A549 (cell line): ENCODE measurements around the gene RPL5. TPM values are rescaled to one million over a fixed set of nuclear protein-coding genes. Genes with fewer than 3 reads are reported as not detected.

Experiments
- ATAC-seq, 2 experiments: fragments of 200-7000 bp in 1 of 2; fragments of >200 bp in 1 of 2; cut with Nextera tagmentation in 1 of 2; cut with Tn5 transposase in 1 of 2; 3 replicates each; pipeline versions ENCODE4 v1.8.0 to v1.9.1; 2018 to 2020; ENCODE audit warnings: mild to moderate bottlenecking in 1 of 2, moderate library complexity in 1 of 2
- CTCF ChIA-PET: fragments of 300-600 bp; sonication (Branson Sonifier 250); formaldehyde crosslinking; extraction: SDS; loops from one replicate; lab custom pipeline; 2021; ENCODE audit warnings: antibody characterized with exemption, inconsistent platforms; lab: Yijun Ruan, JAX
- POLR2A ChIA-PET: fragments of 350-600 bp; formaldehyde crosslinking; extraction: SDS; loops from one replicate; lab custom pipeline; 2021; ENCODE audit warnings: antibody characterized with exemption, inconsistent platforms; lab: Yijun Ruan, JAX
- DNase-seq, 2 experiments: peaks; one replicate each; pipeline versions ENCODE4 v3.0.0 to v3.0.0-alpha.2; 2011 to 2016; ENCODE audit warnings: low read depth in 1 of 2, low spot score in 1 of 2
- FAIRE-seq: peaks from 2 replicates; lab custom pipeline; 2011; peaks lifted over from hg19 to GRCh38; lab: Jason Lieb, UNC
- H3K27ac ChIP-seq, 2 experiments: fragments of >200 bp; sonication (Bioruptor Twin); formaldehyde crosslinking; 3 replicates each; pipeline ENCODE4 v1.5.1; 2016 to 2017
- H3K4me1 ChIP-seq: fragments of >200 bp; sonication (Bioruptor Twin); formaldehyde crosslinking; 3 replicates; pipeline ENCODE4 v1.6.1; 2016
- H3K4me2 ChIP-seq: fragments of >200 bp; sonication (Bioruptor Twin); formaldehyde crosslinking; 3 replicates; pipeline ENCODE4 v1.6.1; 2016
- H3K4me3 ChIP-seq: fragments of >200 bp; sonication (Bioruptor Twin); formaldehyde crosslinking; 3 replicates; pipeline ENCODE4 v1.5.1; 2016
- H3K9me3 ChIP-seq: fragments of >200 bp; sonication (Bioruptor Twin); formaldehyde crosslinking; 3 replicates; pipeline ENCODE4 v1.6.1; 2016
- BHLHE40 ChIP-seq: IDR thresholded peaks from 2 replicates; pipeline ENCODE4 v1.6.1; 2012; ENCODE audit warnings: low read depth, low read length, inconsistent platforms
- CEBPB ChIP-seq, 2 experiments: fragments of >200 bp in 1 of 2; sonication (Bioruptor Twin) in 1 of 2; formaldehyde crosslinking in 1 of 2; IDR thresholded peaks; 2 replicates each; pipeline ENCODE4 v1.6.1; 2012 to 2016
- CHD2 ChIP-seq: fragments of 150-350 bp; IDR thresholded peaks from 2 replicates; pipeline ENCODE4 v1.6.1; 2014; ENCODE audit warnings: low read length; ENCODE audit not compliant: partially characterized antibody
- CHD4 ChIP-seq: fragments of 200-600 bp; sonication (generic); IDR thresholded peaks from 2 replicates; pipeline ENCODE4 v1.6.1; 2016; ENCODE audit warnings: antibody characterized with exemption, mild to moderate bottlenecking, borderline replicate concordance
- EHF ChIP-seq: fragments of 250-450 bp; sonication (Bioruptor Pico); IDR thresholded peaks from 2 replicates; pipeline ENCODE4 v1.5.0; 2020; ENCODE audit warnings: mild to moderate bottlenecking
- FOXS1 ChIP-seq: fragments of 250-450 bp; sonication (Bioruptor Pico); IDR thresholded peaks from 2 replicates; pipeline ENCODE4 v1.5.0; 2020; ENCODE audit warnings: mild to moderate bottlenecking, moderate library complexity
- GATA3 ChIP-seq: IDR thresholded peaks from 2 replicates; pipeline ENCODE4 v1.6.1; 2012; ENCODE audit warnings: borderline replicate concordance
- HDAC2 ChIP-seq: fragments of 200-600 bp; sonication (generic); IDR thresholded peaks from 2 replicates; pipeline ENCODE4 v1.6.1; 2016
- HEYL ChIP-seq: fragments of 250-450 bp; sonication (Bioruptor Pico); IDR thresholded peaks from 2 replicates; pipeline ENCODE4 v1.8.0; 2021; ENCODE audit warnings: mild to moderate bottlenecking, moderate library complexity
- HOXA7 ChIP-seq: fragments of 250-450 bp; sonication (Bioruptor Pico); IDR thresholded peaks from 2 replicates; pipeline ENCODE4 v1.5.0; 2020; ENCODE audit warnings: mild to moderate bottlenecking, moderate library complexity
- JUNB ChIP-seq: fragments of >200 bp; sonication (Bioruptor Twin); formaldehyde crosslinking; IDR thresholded peaks from 2 replicates; pipeline ENCODE4 v1.6.1; 2016
- MAFK ChIP-seq: fragments of 450-650 bp; IDR thresholded peaks from 2 replicates; pipeline ENCODE4 v1.6.1; 2014; ENCODE audit not compliant: partially characterized antibody
- MYC ChIP-seq: IDR thresholded peaks from 2 replicates; pipeline ENCODE4 v1.6.1; 2012; ENCODE audit warnings: mild to moderate bottlenecking, inconsistent platforms, low read length, improper control_type of control experiment, borderline replicate concordance
- NPAS2 ChIP-seq: fragments of 250-450 bp; sonication (Bioruptor Pico); IDR thresholded peaks from 2 replicates; pipeline ENCODE4 v1.8.0; 2022; ENCODE audit warnings: mild to moderate bottlenecking, moderate library complexity, borderline replicate concordance
- NR3C1 ChIP-seq: fragments of >200 bp; sonication (Bioruptor Twin); formaldehyde crosslinking; IDR thresholded peaks from 3 replicates; pipeline ENCODE4 v1.6.1; 2017
- PHF8 ChIP-seq: fragments of 200-600 bp; sonication (generic); IDR thresholded peaks from 2 replicates; pipeline ENCODE4 v1.6.1; 2016; ENCODE audit warnings: low read depth, mild to moderate bottlenecking, antibody characterized with exemption, moderate library complexity, borderline replicate concordance
- POLR2AphosphoS2 ChIP-seq: conservative IDR thresholded peaks from 2 replicates; pipeline ENCODE4 v1.6.1; 2012; ENCODE audit warnings: low read length, improper control_type of control experiment, inconsistent platforms
- RAD21 ChIP-seq, 2 experiments: fragments of >200 bp in 1 of 2; sonication (Bioruptor Twin) in 1 of 2; formaldehyde crosslinking in 1 of 2; IDR thresholded peaks in 1 of 2; conservative IDR thresholded peaks in 1 of 2; 2 replicates in 1 of 2; 3 replicates in 1 of 2; pipeline ENCODE4 v1.6.1; 2012 to 2018; ENCODE audit warnings: inconsistent platforms in 1 of 2
- WGBS: methylation state at CpG from one replicate; pipeline ENCODE4 v1.1.6; 2017; ENCODE audit errors: missing lambda C conversion rate; 5-methylcytosine and 5-hydroxymethylcytosine counted together
- polyA plus RNA-seq, 4 experiments: library from polyadenylated mRNA; depleted of rRNA in 3 of 4; stranded (reverse); fragments of >200 nt; fragmentation: RNase III in 1 of 4; extraction: RNeasy Plus Mini Kit Qiagen cat#74134 plus additional on column Dnase treatment in 1 of 4; gene quantifications; 2 replicates in 3 of 4; 3 replicates in 1 of 4; pipeline ENCODE4 v1.2.3, GENCODE V29; 2011 to 2017
- TF ChIP-seq, protein P1 (sequence below): fragments of >200 bp; sonication (Bioruptor Twin); formaldehyde crosslinking; IDR thresholded peaks from 3 replicates; pipeline ENCODE4 v1.5.1; 2016
- TF ChIP-seq, protein P2 (sequence below): IDR thresholded peaks from 2 replicates; pipeline ENCODE4 v1.6.1; 2012
- TF ChIP-seq, protein P3 (sequence below): fragments of 250-450 bp; sonication (Bioruptor Pico); IDR thresholded peaks from 2 replicates; pipeline ENCODE4 v1.5.0; 2021; ENCODE audit warnings: mild to moderate bottlenecking, moderate library complexity, borderline replicate concordance
- TF ChIP-seq, protein P4 (sequence below): fragments of 150-350 bp; IDR thresholded peaks from 2 replicates; pipeline ENCODE4 v1.6.1; 2014; ENCODE audit warnings: low read depth, mild to moderate bottlenecking, low read length

RPL5 gene
- polyA plus RNA-seq, 2 of the 4 experiments (the other 2 are of a cell fraction) = 1,222 to 2,015 TPM

DNA sequence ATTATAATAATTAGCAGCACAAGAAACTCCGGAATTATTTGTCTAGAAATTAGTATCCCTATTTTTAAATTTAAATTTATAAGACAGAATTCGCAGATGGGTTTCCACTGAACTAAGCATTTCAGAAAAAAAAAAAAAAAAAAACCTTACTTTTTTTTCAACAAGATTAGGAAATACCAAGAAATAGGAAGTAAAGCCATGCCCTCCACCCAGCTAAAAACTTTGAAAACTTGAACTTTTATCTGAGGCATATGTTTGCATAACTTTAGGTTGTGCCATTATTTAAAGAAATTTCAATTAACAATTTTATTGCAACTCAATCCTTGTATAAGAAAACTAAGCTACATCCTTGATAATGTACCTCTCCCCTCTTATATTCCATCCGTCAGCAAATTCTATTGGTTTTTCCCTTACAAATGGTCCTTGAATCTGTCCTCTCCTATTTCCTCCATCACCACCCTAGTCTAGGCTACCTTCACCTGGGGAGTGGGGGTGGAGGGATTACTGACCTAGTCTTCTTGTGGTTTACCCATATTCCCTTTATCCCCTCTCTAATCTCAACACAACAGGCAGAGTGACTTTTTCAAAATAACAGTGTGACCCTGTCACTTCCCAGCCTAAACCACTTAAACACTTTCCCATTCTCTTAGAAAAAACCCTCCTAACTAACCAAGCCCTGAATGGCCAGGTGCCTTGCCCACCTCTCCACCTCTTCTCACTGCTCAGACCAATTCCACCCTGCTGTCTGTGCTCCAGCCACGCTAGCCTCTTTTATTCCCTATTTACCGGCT lies 45.5 kb upstream of the RPL5 start:
- 80% methylated on average over 5 of the region's 5 CpGs for WGBS
- POLR2A ChIA-PET = interaction anchor here (1.0 to 2.7 kb wide), 2 partner anchors 37 to 46 kb away, joined by 3 to 11 read pairs; partner anchors contain the start of gene RPL5
- FAIRE-seq = no peak

DNA sequence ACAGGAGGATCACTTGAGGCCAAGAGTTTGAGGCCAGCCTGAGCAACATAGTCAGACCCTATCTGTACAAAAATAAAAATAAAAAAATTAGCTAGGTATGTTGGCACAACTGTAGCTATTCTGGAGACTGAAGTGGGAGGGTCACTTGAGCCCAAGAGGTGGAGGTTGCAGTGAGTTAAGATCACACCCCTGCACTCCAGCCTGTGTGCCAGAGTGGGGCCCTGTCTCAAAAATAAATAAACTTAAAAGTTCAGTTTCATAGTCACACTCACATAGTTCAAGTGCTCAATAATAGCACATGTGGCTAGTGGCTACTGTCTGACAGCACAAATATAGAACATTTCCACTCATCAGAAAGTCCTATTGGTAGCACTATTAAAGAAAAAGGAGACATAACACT lies 41.8 kb upstream of the RPL5 start:
- H3K4me1 ChIP-seq = peaks cover 7% of the 10 kb centered on the region; the same call in 1 of the 3 replicates
- POLR2A ChIA-PET = interaction anchor here (1.0 kb wide), 1 partner anchor 41 kb away, joined by 3 read pairs; no protein-coding TSS in a partner anchor
- no peak overlapping the region for H3K4me3 ChIP-seq
- H3K27ac ChIP-seq = no peak overlapping the region
- TF ChIP-seq HEYL (CRISPR knock-in tag) = no peak
- CTCF ChIA-PET = interaction anchor here (0.8 kb wide), 1 partner anchor 26 kb away, joined by 4 read pairs; no protein-coding TSS in a partner anchor
- FAIRE-seq (no peak), DNase-seq (no peak), ATAC-seq (no peak)
- H3K4me2 ChIP-seq = no peak overlapping the region
- no peaks in the 10 kb centered on the region for H3K9me3 ChIP-seq

More for the DNA sequence above, 45.5 kb upstream of the RPL5 start:
- no peak overlapping the region for H3K27ac ChIP-seq
- TF ChIP-seq MAFK (peak; percentile 21), RAD21 (conservative IDR thresholded peaks at IDR 0.05 in 1 of 2, IDR thresholded peaks at IDR 0.05 in 1 of 2) (no peak), CHD4 (no peak), CEBPB (IDR thresholded peaks at IDR 0.05) (no peak), FOXS1 (no peak), HOXA7 (CRISPR knock-in tag) (no peak)
- TF ChIP-seq, protein P1, sequence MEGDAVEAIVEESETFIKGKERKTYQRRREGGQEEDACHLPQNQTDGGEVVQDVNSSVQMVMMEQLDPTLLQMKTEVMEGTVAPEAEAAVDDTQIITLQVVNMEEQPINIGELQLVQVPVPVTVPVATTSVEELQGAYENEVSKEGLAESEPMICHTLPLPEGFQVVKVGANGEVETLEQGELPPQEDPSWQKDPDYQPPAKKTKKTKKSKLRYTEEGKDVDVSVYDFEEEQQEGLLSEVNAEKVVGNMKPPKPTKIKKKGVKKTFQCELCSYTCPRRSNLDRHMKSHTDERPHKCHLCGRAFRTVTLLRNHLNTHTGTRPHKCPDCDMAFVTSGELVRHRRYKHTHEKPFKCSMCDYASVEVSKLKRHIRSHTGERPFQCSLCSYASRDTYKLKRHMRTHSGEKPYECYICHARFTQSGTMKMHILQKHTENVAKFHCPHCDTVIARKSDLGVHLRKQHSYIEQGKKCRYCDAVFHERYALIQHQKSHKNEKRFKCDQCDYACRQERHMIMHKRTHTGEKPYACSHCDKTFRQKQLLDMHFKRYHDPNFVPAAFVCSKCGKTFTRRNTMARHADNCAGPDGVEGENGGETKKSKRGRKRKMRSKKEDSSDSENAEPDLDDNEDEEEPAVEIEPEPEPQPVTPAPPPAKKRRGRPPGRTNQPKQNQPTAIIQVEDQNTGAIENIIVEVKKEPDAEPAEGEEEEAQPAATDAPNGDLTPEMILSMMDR = no peak
- TF ChIP-seq, protein P2, sequence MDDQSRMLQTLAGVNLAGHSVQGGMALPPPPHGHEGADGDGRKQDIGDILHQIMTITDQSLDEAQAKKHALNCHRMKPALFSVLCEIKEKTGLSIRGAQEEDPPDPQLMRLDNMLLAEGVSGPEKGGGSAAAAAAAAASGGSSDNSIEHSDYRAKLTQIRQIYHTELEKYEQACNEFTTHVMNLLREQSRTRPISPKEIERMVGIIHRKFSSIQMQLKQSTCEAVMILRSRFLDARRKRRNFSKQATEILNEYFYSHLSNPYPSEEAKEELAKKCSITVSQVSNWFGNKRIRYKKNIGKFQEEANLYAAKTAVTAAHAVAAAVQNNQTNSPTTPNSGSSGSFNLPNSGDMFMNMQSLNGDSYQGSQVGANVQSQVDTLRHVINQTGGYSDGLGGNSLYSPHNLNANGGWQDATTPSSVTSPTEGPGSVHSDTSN = no peak
- H3K4me1 ChIP-seq = 0 out of 3 replicates have a peak, but pooled peaks cover 3% of the 10 kb centered on the region
- DNase-seq (no peak), ATAC-seq (no peak)
- H3K4me2 ChIP-seq = peak overlapping the region; percentile 95
- H3K4me3 ChIP-seq = peak overlapping the region; percentile 95; the same call in 1 of the 3 replicates
- CTCF ChIA-PET = interaction anchor here (0.6 kb wide), 1 partner anchor 40 kb away, joined by 3 read pairs; no protein-coding TSS in a partner anchor
- no peaks in the 10 kb centered on the region for H3K9me3 ChIP-seq

DNA sequence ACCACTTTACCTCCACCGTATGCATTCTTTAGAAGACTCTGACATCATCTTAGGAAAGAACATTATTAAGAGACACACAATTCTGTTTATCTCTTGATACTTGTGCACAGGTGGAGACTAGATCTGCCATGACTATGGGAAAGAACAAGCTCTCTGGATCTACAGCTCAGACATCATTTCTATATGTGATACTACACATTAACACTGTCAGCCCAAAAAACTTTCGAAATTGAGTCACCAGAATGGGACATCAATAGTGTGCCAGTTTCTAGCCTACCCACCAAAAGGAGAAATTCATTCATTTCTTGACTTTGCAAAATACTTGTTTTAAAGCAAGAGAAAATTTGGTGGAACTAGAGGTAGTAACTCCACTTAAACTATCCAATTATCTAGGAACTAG lies 41.0 kb upstream of the RPL5 start:
- CTCF ChIA-PET = interaction anchor here (0.8 kb wide), 1 partner anchor 26 kb away, joined by 4 read pairs; no protein-coding TSS in a partner anchor
- Histone ChIP-seq H3K4me2 (no peak overlapping the region), H3K9me3 (no peaks in the 10 kb centered on the region), H3K4me3 (no peak overlapping the region), H3K4me1 (peaks cover 7% of the 10 kb centered on the region; the same call in 1 of the 3 replicates), H3K27ac (no peak overlapping the region)
- 80% methylated on average over 2 of the region's 2 CpGs for WGBS
- TF ChIP-seq HDAC2 = no peak
- TF ChIP-seq, protein P3, sequence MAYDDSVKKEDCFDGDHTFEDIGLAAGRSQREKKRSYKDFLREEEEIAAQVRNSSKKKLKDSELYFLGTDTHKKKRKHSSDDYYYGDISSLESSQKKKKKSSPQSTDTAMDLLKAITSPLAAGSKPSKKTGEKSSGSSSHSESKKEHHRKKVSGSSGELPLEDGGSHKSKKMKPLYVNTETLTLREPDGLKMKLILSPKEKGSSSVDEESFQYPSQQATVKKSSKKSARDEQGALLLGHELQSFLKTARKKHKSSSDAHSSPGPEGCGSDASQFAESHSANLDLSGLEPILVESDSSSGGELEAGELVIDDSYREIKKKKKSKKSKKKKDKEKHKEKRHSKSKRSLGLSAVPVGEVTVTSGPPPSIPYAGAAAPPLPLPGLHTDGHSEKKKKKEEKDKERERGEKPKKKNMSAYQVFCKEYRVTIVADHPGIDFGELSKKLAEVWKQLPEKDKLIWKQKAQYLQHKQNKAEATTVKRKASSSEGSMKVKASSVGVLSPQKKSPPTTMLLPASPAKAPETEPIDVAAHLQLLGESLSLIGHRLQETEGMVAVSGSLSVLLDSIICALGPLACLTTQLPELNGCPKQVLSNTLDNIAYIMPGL (CRISPR knock-in tag) = no peak
- no peak for TF ChIP-seq HEYL (CRISPR knock-in tag)
- no peak for TF ChIP-seq NPAS2 (CRISPR knock-in tag)
- TF ChIP-seq, protein P4, sequence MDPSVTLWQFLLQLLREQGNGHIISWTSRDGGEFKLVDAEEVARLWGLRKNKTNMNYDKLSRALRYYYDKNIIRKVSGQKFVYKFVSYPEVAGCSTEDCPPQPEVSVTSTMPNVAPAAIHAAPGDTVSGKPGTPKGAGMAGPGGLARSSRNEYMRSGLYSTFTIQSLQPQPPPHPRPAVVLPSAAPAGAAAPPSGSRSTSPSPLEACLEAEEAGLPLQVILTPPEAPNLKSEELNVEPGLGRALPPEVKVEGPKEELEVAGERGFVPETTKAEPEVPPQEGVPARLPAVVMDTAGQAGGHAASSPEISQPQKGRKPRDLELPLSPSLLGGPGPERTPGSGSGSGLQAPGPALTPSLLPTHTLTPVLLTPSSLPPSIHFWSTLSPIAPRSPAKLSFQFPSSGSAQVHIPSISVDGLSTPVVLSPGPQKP = no peak
- TF ChIP-seq NR3C1 = no peak
- no peak for TF ChIP-seq CEBPB (IDR thresholded peaks at IDR 0.05)
- TF ChIP-seq POLR2AphosphoS2 = no peak
- no peak for TF ChIP-seq CHD2
- no peak for TF ChIP-seq GATA3
- no peak for TF ChIP-seq EHF (CRISPR knock-in tag)
- no peak for TF ChIP-seq MYC
- no peak for TF ChIP-seq JUNB
- TF ChIP-seq PHF8 = no peak
- no peak for TF ChIP-seq BHLHE40
- ATAC-seq (no peak), FAIRE-seq (no peak), DNase-seq (no peak)
- POLR2A ChIA-PET = no interaction called here
